ENCODE results near the gene DDX51.

Gene DDX51

GRCh38 chr12:132123970-132124765, 20.0 kb downstream of the DDX51 start:
- Histone ChIP-seq H3K9me3 (ENCODE audit: insufficient read depth, low read depth, low read length) (no peaks in the 10 kb centered on the region), H3K36me3 (ENCODE audit: insufficient read depth, low read length) (peaks cover 43% of the 10 kb centered on the region; the same call in 1 of the 2 replicates), H3K4me3 (ENCODE audit: low read length, poor library complexity, severe bottlenecking) (no peak overlapping the region), H3K9ac (ENCODE audit: low read depth, low read length, poor library complexity, severe bottlenecking) (no peak overlapping the region), H3K4me2 (ENCODE audit: low read depth, low read length, poor library complexity, severe bottlenecking) (no peak overlapping the region), H4K20me1 (ENCODE audit: insufficient read depth, low read length, poor library complexity, severe bottlenecking) (no peaks in the 10 kb centered on the region), H2AFZ (ENCODE audit: low read length) (no peak overlapping the region), H3K27me3 (ENCODE audit: insufficient read depth, low read length, poor library complexity, severe bottlenecking) (no peaks in the 10 kb centered on the region), H3K4me1 (ENCODE audit: insufficient read depth, low read length, poor library complexity, severe bottlenecking) (no peaks in the 10 kb centered on the region), H3K9me2 (replicated peaks; ENCODE audit: low read depth, low read length) (no peaks in the 10 kb centered on the region), H3K79me2 (ENCODE audit: insufficient read depth, low read length) (no peaks in the 10 kb centered on the region), H3F3A (ENCODE audit: low read depth) (no peaks in the 10 kb centered on the region)
- TF ChIP-seq EZH2phosphoT487 (IDR thresholded peaks at IDR 0.05; ENCODE audit: borderline replicate concordance) (no peak), CTCF (conservative IDR thresholded peaks at IDR 0.05; ENCODE audit: low read length) (no peak)

GRCh38 chr12:132121283-132121682, 22.8 kb downstream of the DDX51 start:
- no peaks in the 10 kb centered on the region for H3F3A ChIP-seq (ENCODE audit: low read depth)
- TF ChIP-seq EZH2phosphoT487 (IDR thresholded peaks at IDR 0.05; ENCODE audit: borderline replicate concordance): no peak
- TF ChIP-seq CTCF (conservative IDR thresholded peaks at IDR 0.05; ENCODE audit: low read length): no peak
- no peak overlapping the region for H3K4me2 ChIP-seq (ENCODE audit: low read depth, low read length, poor library complexity, severe bottlenecking)
- H3K9ac ChIP-seq (ENCODE audit: low read depth, low read length, poor library complexity, severe bottlenecking): no peak overlapping the region
- no peaks in the 10 kb centered on the region for H3K9me3 ChIP-seq (ENCODE audit: insufficient read depth, low read depth, low read length)
- H3K4me1 ChIP-seq (ENCODE audit: insufficient read depth, low read length, poor library complexity, severe bottlenecking): no peaks in the 10 kb centered on the region
- no peaks in the 10 kb centered on the region for H3K9me2 ChIP-seq (replicated peaks; ENCODE audit: low read depth, low read length)
- no peaks in the 10 kb centered on the region for H3K27me3 ChIP-seq (ENCODE audit: insufficient read depth, low read length, poor library complexity, severe bottlenecking)
- H3K36me3 ChIP-seq (ENCODE audit: insufficient read depth, low read length): peaks cover 26% of the 10 kb centered on the region; the same call in 1 of the 2 replicates
- H4K20me1 ChIP-seq (ENCODE audit: insufficient read depth, low read length, poor library complexity, severe bottlenecking): no peaks in the 10 kb centered on the region
- H3K4me3 ChIP-seq (ENCODE audit: low read length, poor library complexity, severe bottlenecking): no peak overlapping the region
- no peaks in the 10 kb centered on the region for H3K79me2 ChIP-seq (ENCODE audit: insufficient read depth, low read length)
- H2AFZ ChIP-seq (ENCODE audit: low read length): no peak overlapping the region

- H3K79me2 ChIP-seq (ENCODE audit: insufficient read depth, low read length): no peaks in the 10 kb centered on the region
- H2AFZ ChIP-seq (ENCODE audit: low read length): no peak overlapping the region
- H3K4me3 ChIP-seq (ENCODE audit: low read length, poor library complexity, severe bottlenecking): no peak overlapping the region
- no peak overlapping the region for H3K4me2 ChIP-seq (ENCODE audit: low read depth, low read length, poor library complexity, severe bottlenecking)
- H3K9me3 ChIP-seq (ENCODE audit: insufficient read depth, low read depth, low read length): no peaks in the 10 kb centered on the region
- H3K36me3 ChIP-seq (ENCODE audit: insufficient read depth, low read length): peaks cover 29% of the 10 kb centered on the region; the same call in 1 of the 2 replicates
- no peaks in the 10 kb centered on the region for H3F3A ChIP-seq (ENCODE audit: low read depth)
- no peaks in the 10 kb centered on the region for H4K20me1 ChIP-seq (ENCODE audit: insufficient read depth, low read length, poor library complexity, severe bottlenecking)
- no peaks in the 10 kb centered on the region for H3K4me1 ChIP-seq (ENCODE audit: insufficient read depth, low read length, poor library complexity, severe bottlenecking)
- no peaks in the 10 kb centered on the region for H3K27me3 ChIP-seq (ENCODE audit: insufficient read depth, low read length, poor library complexity, severe bottlenecking)
- H3K9ac ChIP-seq (ENCODE audit: low read depth, low read length, poor library complexity, severe bottlenecking): no peak overlapping the region
- TF ChIP-seq EZH2phosphoT487 (IDR thresholded peaks at IDR 0.05; ENCODE audit: borderline replicate concordance) (no peak), CTCF (conservative IDR thresholded peaks at IDR 0.05; ENCODE audit: low read length) (no peak)
- no peaks in the 10 kb centered on the region for H3K9me2 ChIP-seq (replicated peaks; ENCODE audit: low read depth, low read length)
These were observed 25.2 kb downstream of the DDX51 start for GRCh38 chr12:132118876-132119275.
